PC-3 (cell line): ENCODE measurements around the gene EN2. TPM values are rescaled to one million over a fixed set of nuclear protein-coding genes. Genes with fewer than 3 reads are reported as not detected.

Source experiments
- ATAC-seq: fragments of 200-7000 bp; cut with Tn5 transposase; 2 replicates; pipeline ENCODE4 v1.9.1; 2020; ENCODE audit warnings: mild to moderate bottlenecking, moderate library complexity
- BruUV-seq: library from RNA; stranded (reverse); fragments of 400-500 nt; replicated peaks from 2 replicates; lab custom pipeline; 2021; lab: Mats Ljungman, UMichigan
- CTCF ChIA-PET: fragments of 300-600 bp; sonication (Branson Sonifier 250); formaldehyde crosslinking; loops from one replicate; lab custom pipeline; 2022; ENCODE audit warnings: antibody characterized with exemption; lab: Charles Lee
- POLR2A ChIA-PET: fragments of 300-600 bp; sonication (Branson Sonifier 250); formaldehyde crosslinking; loops from one replicate; lab custom pipeline; 2022; ENCODE audit warnings: antibody characterized with exemption; ENCODE audit not compliant: unreplicated experiment; lab: Charles Lee
- DNase-seq: peaks from one replicate; pipeline ENCODE4 v3.0.0-alpha.2; 2015
- H2AFZ ChIP-seq: fragments of 300-600 bp; sonication (generic); 2 replicates; pipeline ENCODE4 v1.6.0; 2016; ENCODE audit warnings: antibody characterized with exemption, low read length
- H3F3A ChIP-seq: fragments of 300-600 bp; sonication (generic); one replicate; pipeline ENCODE4 v1.6.0; 2017; ENCODE audit warnings: antibody characterized with exemption, low read length, control low read depth, mild to moderate bottlenecking; ENCODE audit not compliant: unreplicated experiment
- H3K27ac ChIP-seq: fragments of 300-600 bp; sonication (generic); 2 replicates; pipeline ENCODE4 v1.5.1; 2016; ENCODE audit warnings: mild to moderate bottlenecking, low read length
- H3K27me3 ChIP-seq: fragments of 300-600 bp; sonication (generic); 2 replicates; pipeline ENCODE4 v1.6.1; 2016; ENCODE audit warnings: low read length, mixed read lengths
- H3K36me3 ChIP-seq: fragments of 300-600 bp; sonication (generic); 2 replicates; pipeline ENCODE4 v1.6.1; 2016; ENCODE audit warnings: low read depth, mixed run types, low read length, mixed read lengths
- H3K4me1 ChIP-seq: fragments of 300-600 bp; sonication (generic); 2 replicates; pipeline ENCODE4 v1.5.1; 2016; ENCODE audit warnings: low read length; ENCODE audit not compliant: insufficient read depth
- H3K4me2 ChIP-seq: fragments of 300-600 bp; sonication (generic); 2 replicates; pipeline ENCODE4 v1.6.0; 2016; ENCODE audit warnings: low read length
- H3K4me3 ChIP-seq: fragments of 300-600 bp; sonication (generic); 2 replicates; pipeline ENCODE4 v1.5.1; 2016; ENCODE audit warnings: mild to moderate bottlenecking, low read length, mixed read lengths
- H3K79me2 ChIP-seq: fragments of 300-600 bp; sonication (generic); 2 replicates; pipeline ENCODE4 v1.6.1; 2017; ENCODE audit warnings: low read length, mixed read lengths
- H3K9ac ChIP-seq: fragments of 300-600 bp; sonication (generic); 2 replicates; pipeline ENCODE4 v1.6.0; 2016; ENCODE audit warnings: mild to moderate bottlenecking, low read length
- H3K9me2 ChIP-seq: fragments of 300-600 bp; sonication (generic); replicated peaks from 2 replicates; pipeline ENCODE4 v1.6.1; 2016; ENCODE audit warnings: mixed run types, low read length, mixed read lengths
- H3K9me3 ChIP-seq: fragments of 300-600 bp; sonication (generic); 2 replicates; pipeline ENCODE4 v1.6.1; 2016; ENCODE audit warnings: low read length, mixed read lengths
- H4K20me1 ChIP-seq: fragments of 300-600 bp; sonication (generic); 2 replicates; pipeline ENCODE4 v1.6.1; 2016; ENCODE audit warnings: low read length, mixed read lengths
- CTCF ChIP-seq: fragments of 300-600 bp; sonication (generic); conservative IDR thresholded peaks from 2 replicates; pipeline ENCODE4 v1.5.1; 2017; ENCODE audit warnings: antibody characterized with exemption, low read depth, mild to moderate bottlenecking, low read length
- EZH2 ChIP-seq: fragments of 300-600 bp; sonication (generic); IDR thresholded peaks from one replicate; pipeline ENCODE4 v1.6.1; 2017; ENCODE audit warnings: antibody characterized with exemption, mild to moderate bottlenecking, low read length; ENCODE audit not compliant: unreplicated experiment
- EZH2phosphoT487 ChIP-seq: fragments of 300-600 bp; sonication (generic); IDR thresholded peaks from 2 replicates; pipeline ENCODE4 v1.6.1; 2018; ENCODE audit warnings: mild to moderate bottlenecking, antibody characterized with exemption, low read length, borderline replicate concordance
- intact Hi-C: fragments of 100-400 bp; cut with micrococcal nuclease; formaldehyde crosslinking; loops from 2 replicates; pipeline ENCODE4 v1.9.0; 2023
- total RNA-seq: library from RNA; depleted of rRNA; stranded (reverse); fragments of >200 nt; gene quantifications from 2 replicates; pipeline ENCODE4 v1.2.3, GENCODE V29; 2014

Gene EN2
- total RNA-seq, 1 experiment from 2014 or later = 2.3 TPM

DNA sequence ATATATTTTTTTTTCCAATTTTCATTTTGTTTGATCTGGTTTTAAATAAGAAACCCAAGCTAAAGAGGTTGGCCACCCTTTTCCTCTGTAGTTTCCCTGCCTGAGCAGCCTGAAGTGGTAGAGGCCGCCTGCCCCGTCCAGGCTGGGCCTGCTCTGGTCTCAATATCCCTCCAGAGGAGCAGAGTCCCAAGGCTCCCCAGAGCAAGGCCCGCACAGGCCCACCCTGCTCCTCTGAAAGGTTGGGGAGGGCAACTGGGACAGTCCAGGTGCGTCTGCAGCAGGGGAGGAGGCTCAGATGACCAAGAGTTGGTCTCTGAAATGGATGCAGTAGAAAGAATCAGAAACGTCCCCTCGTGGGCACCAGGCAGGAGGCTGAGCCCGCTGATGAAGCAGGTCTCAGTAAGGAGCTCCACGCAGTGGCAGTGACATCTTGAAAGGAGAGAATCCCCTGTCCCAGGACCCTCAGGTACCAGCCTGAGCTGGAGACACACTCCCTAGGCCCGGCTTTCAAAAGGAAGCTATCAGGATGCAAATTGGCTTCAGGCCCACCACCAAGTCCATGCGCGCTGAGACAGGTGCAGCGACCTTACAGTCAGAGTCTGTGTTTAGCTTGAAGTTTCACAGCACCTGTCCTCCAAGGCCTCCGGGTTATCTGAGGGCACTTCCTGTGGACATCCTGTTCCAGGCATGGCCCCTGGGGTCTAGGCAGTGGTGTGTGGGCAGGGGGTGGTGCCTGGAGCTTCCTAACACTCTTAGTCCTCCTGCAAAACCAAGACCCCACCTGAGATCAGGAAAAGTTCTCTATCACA lies 37.7 kb downstream of the EN2 start:
- Histone ChIP-seq H2AFZ (no peak overlapping the region), H4K20me1 (no peaks in the 10 kb centered on the region), H3K4me1 (no peaks in the 10 kb centered on the region), H3K36me3 (no peaks in the 10 kb centered on the region), H3F3A (no peaks in the 10 kb centered on the region), H3K27ac (no peak overlapping the region), H3K79me2 (no peaks in the 10 kb centered on the region), H3K4me2 (no peak overlapping the region), H3K27me3 (peaks cover 94% of the 10 kb centered on the region), H3K9ac (no peak overlapping the region), H3K4me3 (no peak overlapping the region), H3K9me3 (no peaks in the 10 kb centered on the region), H3K9me2 (no peaks in the 10 kb centered on the region)
- TF ChIP-seq CTCF (no peak), EZH2phosphoT487 (no peak), EZH2 (no peak)
- CTCF ChIA-PET = no interaction called here
- DNase-seq = no peak
- POLR2A ChIA-PET = no interaction called here
- BruUV-seq = no TSS peak
- no peak for ATAC-seq
- intact Hi-C loops = no loop called here

- no peaks in the 10 kb centered on the region for H3K9me2 ChIP-seq
- H3K4me3 ChIP-seq = no peak overlapping the region
- no peaks in the 10 kb centered on the region for H3K4me1 ChIP-seq
- ATAC-seq (no peak), DNase-seq (no peak)
- H2AFZ ChIP-seq = no peak overlapping the region
- POLR2A ChIA-PET = no interaction called here
- no TSS peak for BruUV-seq
- no peaks in the 10 kb centered on the region for H3K79me2 ChIP-seq
- H4K20me1 ChIP-seq = no peaks in the 10 kb centered on the region
- TF ChIP-seq EZH2 (no peak), EZH2phosphoT487 (no peak), CTCF (no peak)
- H3K4me2 ChIP-seq = no peak overlapping the region
- no peak overlapping the region for H3K9ac ChIP-seq
- CTCF ChIA-PET = no interaction called here
- H3K36me3 ChIP-seq = no peaks in the 10 kb centered on the region
- H3K9me3 ChIP-seq = no peaks in the 10 kb centered on the region
- intact Hi-C loops = no loop called here
- H3F3A ChIP-seq = no peaks in the 10 kb centered on the region
- no peak overlapping the region for H3K27ac ChIP-seq
- peaks cover 95% of the 10 kb centered on the region for H3K27me3 ChIP-seq
Observed at GRCh38 chr7:155496267-155497005, 38.5 kb downstream of the EN2 start.
